H1 (cell line): ENCODE results near the gene TBC1D19. TPM values are rescaled to one million over a fixed set of nuclear protein-coding genes. Genes with fewer than 3 reads are reported as not detected.

Experiments used
- CTCF ChIA-PET: fragments of 300-600 bp; sonication (Branson Sonifier 250); formaldehyde crosslinking; loops from one replicate; lab custom pipeline; 2021; ENCODE audit not compliant: partially characterized antibody; lab: Charles Lee
- POLR2A ChIA-PET: fragments of 300-600 bp; sonication (Branson Sonifier 250); formaldehyde crosslinking; loops from one replicate; lab custom pipeline; 2021; ENCODE audit warnings: inconsistent platforms; ENCODE audit not compliant: partially characterized antibody; lab: Charles Lee
- DNase-seq, 2 experiments: peaks; one replicate each; pipeline versions ENCODE4 v3.0.0 to v3.0.0-alpha.2; 2010 to 2022; ENCODE audit warnings: low spot score in 2 of 2, low read depth in 1 of 2, mixed read lengths in 1 of 2
- FAIRE-seq: peaks from 2 replicates; lab custom pipeline; 2011; peaks lifted over from hg19 to GRCh38; lab: Jason Lieb, UNC
- H2AFZ ChIP-seq: 2 replicates; pipeline ENCODE4 v1.8.1; 2012; ENCODE audit warnings: low read length, inconsistent platforms
- H2AK5ac ChIP-seq: 2 replicates; pipeline ENCODE4 v1.6.1; 2013; ENCODE audit warnings: low read depth, low read length
- H2BK120ac ChIP-seq: replicated peaks from 2 replicates; pipeline ENCODE3; 2013; ENCODE audit warnings: low read depth, low read length, inconsistent platforms
- H2BK12ac ChIP-seq: 2 replicates; pipeline ENCODE4 v1.6.1; 2013; ENCODE audit warnings: low read depth, low read length
- H2BK15ac ChIP-seq: 2 replicates; pipeline ENCODE4 v1.6.1; 2013; ENCODE audit warnings: low read length
- H2BK20ac ChIP-seq: 2 replicates; pipeline ENCODE4 v1.6.1; 2013; ENCODE audit warnings: low read length
- H2BK5ac ChIP-seq: 2 replicates; pipeline ENCODE4 v1.6.1; 2013; ENCODE audit warnings: low read depth, low read length
- H3K14ac ChIP-seq: 2 replicates; pipeline ENCODE4 v1.6.1; 2013; ENCODE audit warnings: inconsistent platforms; ENCODE audit not compliant: insufficient read length
- H3K18ac ChIP-seq: 2 replicates; pipeline ENCODE4 v1.6.1; 2013; ENCODE audit warnings: low read length; ENCODE audit errors: extremely low read depth
- H3K23ac ChIP-seq: 2 replicates; pipeline ENCODE4 v1.6.1; 2013; ENCODE audit warnings: inconsistent platforms; ENCODE audit not compliant: insufficient read length
- H3K23me2 ChIP-seq: 2 replicates; pipeline ENCODE4 v1.6.1; 2013; ENCODE audit warnings: low read depth, low read length
- H3K27ac ChIP-seq: 2 replicates; pipeline ENCODE4 v1.6.1; 2011; ENCODE audit warnings: low read depth, low read length, inconsistent platforms
- H3K27me3 ChIP-seq, 4 experiments: replicated peaks in 1 of 4; 1 replicate in 1 of 4; 2 replicates in 3 of 4; pipeline versions ENCODE4 v1.6.1 to v1.8.1; 2011 to 2013; ENCODE audit warnings: low read length in 3 of 4, mild to moderate bottlenecking in 3 of 4, inconsistent platforms in 2 of 4, mixed read lengths in 2 of 4, moderate library complexity in 1 of 4; ENCODE audit not compliant: control insufficient read depth in 3 of 4, insufficient read depth in 3 of 4; ENCODE audit errors: extremely low read depth in 1 of 4
- H3K36me3 ChIP-seq, 4 experiments: 2 replicates each; pipeline versions ENCODE4 v1.6.1 to v1.8.1; 2011 to 2013; ENCODE audit warnings: mild to moderate bottlenecking in 4 of 4, low read length in 3 of 4, moderate library complexity in 2 of 4, control low read depth in 1 of 4, inconsistent platforms in 1 of 4; ENCODE audit not compliant: insufficient read depth in 4 of 4, control insufficient read depth in 2 of 4
- H3K4ac ChIP-seq: replicated peaks from 2 replicates; pipeline ENCODE3; 2013; ENCODE audit warnings: low read length, low read depth, mixed read lengths, inconsistent platforms; ENCODE audit not compliant: insufficient read length
- H3K4me1 ChIP-seq, 4 experiments: replicated peaks in 1 of 4; 1 replicate in 1 of 4; 2 replicates in 3 of 4; pipeline versions ENCODE4 v1.6.1 to v1.8.1; 2011 to 2013; ENCODE audit warnings: low read length in 3 of 4, inconsistent platforms in 2 of 4, mixed read lengths in 1 of 4; ENCODE audit not compliant: insufficient read depth in 4 of 4, control insufficient read depth in 3 of 4
- H3K4me2 ChIP-seq, 2 experiments: 2 replicates each; pipeline versions ENCODE4 v1.6.1 to v1.8.1; 2011 to 2013; ENCODE audit warnings: low read depth in 2 of 2, low read length in 2 of 2, control low read depth in 1 of 2, inconsistent platforms in 1 of 2, mild to moderate bottlenecking in 1 of 2; ENCODE audit not compliant: insufficient read depth in 1 of 2
- H3K4me3 ChIP-seq, 4 experiments: fragments of 200-600, 300-600 bp in 1 of 4; sonication (generic), shearing (Covaris generic), sonication (Bioruptor Twin) in 1 of 4; 2 replicates each; pipeline versions ENCODE4 v1.5.1 to v1.8.1; 2011 to 2016; ENCODE audit warnings: low read length in 4 of 4, low read depth in 3 of 4, control low read depth in 2 of 4, inconsistent platforms in 2 of 4, mild to moderate bottlenecking in 2 of 4, mixed read lengths in 1 of 4, moderate library complexity in 1 of 4; ENCODE audit not compliant: insufficient read depth in 2 of 4; ENCODE audit errors: extremely low read depth in 1 of 4
- H3K56ac ChIP-seq: replicated peaks from 2 replicates; pipeline ENCODE3; 2013; ENCODE audit warnings: low read depth, mild to moderate bottlenecking, mixed read lengths, low read length, inconsistent platforms; ENCODE audit not compliant: insufficient read length
- H3K79me1 ChIP-seq: 2 replicates; pipeline ENCODE4 v1.6.1; 2013; ENCODE audit warnings: low read depth, low read length, control low read depth
- H3K79me2 ChIP-seq, 2 experiments: 2 replicates each; pipeline versions ENCODE4 v1.6.1 to v1.8.1; 2012 to 2013; ENCODE audit warnings: low read length in 2 of 2, mild to moderate bottlenecking in 2 of 2, inconsistent platforms in 1 of 2; ENCODE audit not compliant: insufficient read depth in 2 of 2, control insufficient read depth in 1 of 2
- H3K9ac ChIP-seq, 4 experiments: replicated peaks in 1 of 4; 1 replicate in 1 of 4; 2 replicates in 3 of 4; pipeline versions ENCODE4 v1.6.1 to v1.8.1; 2011 to 2013; ENCODE audit warnings: low read depth in 3 of 4, low read length in 3 of 4, control low read depth in 2 of 4, mild to moderate bottlenecking in 2 of 4, moderate library complexity in 2 of 4, inconsistent platforms in 1 of 4; ENCODE audit errors: extremely low read depth in 1 of 4
- H3K9me3 ChIP-seq, 2 experiments: 2 replicates each; pipeline versions ENCODE4 v1.6.1 to v1.8.1; 2012 to 2013; ENCODE audit warnings: mild to moderate bottlenecking in 2 of 2, moderate library complexity in 2 of 2, control low read depth in 1 of 2, inconsistent platforms in 1 of 2, low read depth in 1 of 2, low read length in 1 of 2, mixed read lengths in 1 of 2; ENCODE audit not compliant: insufficient read depth in 2 of 2
- H4K20me1 ChIP-seq, 2 experiments: replicated peaks in 1 of 2; 2 replicates each; pipeline versions ENCODE3 to v1.8.1; 2011 to 2013; ENCODE audit warnings: inconsistent platforms in 2 of 2, low read length in 2 of 2, mild to moderate bottlenecking in 1 of 2; ENCODE audit not compliant: insufficient read depth in 2 of 2, control insufficient read depth in 1 of 2
- H4K5ac ChIP-seq: 2 replicates; pipeline ENCODE4 v1.6.1; 2013; ENCODE audit warnings: low read length, low read depth, mixed read lengths, inconsistent platforms; ENCODE audit not compliant: insufficient read length
- H4K8ac ChIP-seq: 2 replicates; pipeline ENCODE4 v1.8.0; 2013; ENCODE audit warnings: mild to moderate bottlenecking, moderate library complexity, low read length, inconsistent platforms; ENCODE audit not compliant: insufficient read depth; ENCODE audit errors: extremely low read depth
- H4K91ac ChIP-seq: replicated peaks from 2 replicates; pipeline ENCODE3; 2013; ENCODE audit warnings: low read length, mixed read lengths, inconsistent platforms; ENCODE audit not compliant: insufficient read length
- CBX8 ChIP-seq: fragments of 300-800, 300-1000 bp; sonication (generic); IDR thresholded peaks from 2 replicates; pipeline ENCODE4 v1.7.1; 2016; ENCODE audit warnings: low read depth, low read length, borderline replicate concordance
- KDM5A ChIP-seq: fragments of 200-600 bp; IDR thresholded peaks from 2 replicates; pipeline ENCODE4 v1.7.1; 2012; ENCODE audit warnings: mild to moderate bottlenecking, low read length, inconsistent platforms, mixed read lengths
- WGBS, 2 experiments: shearing (Covaris generic) in 1 of 2; methylation state at CpG; one replicate each; pipeline versions ENCODE4 v1.1.6 to v1.1.7; 2013 to 2015; ENCODE audit warnings: low lambda C conversion rate in 2 of 2, mixed read lengths in 2 of 2, inconsistent platforms in 1 of 2, low coverage in 1 of 2, missing lambda C conversion rate in 1 of 2; ENCODE audit not compliant: insufficient replicate concordance in 2 of 2, insufficient coverage in 1 of 2, insufficient read length in 1 of 2; ENCODE audit errors: extremely low coverage in 1 of 2, missing lambda C conversion rate in 1 of 2; 5-methylcytosine and 5-hydroxymethylcytosine counted together
- polyA plus RNA-seq, 7 experiments: library from polyadenylated mRNA; depleted of rRNA in 3 of 7; stranded (reverse) in 5 of 7; unstranded in 2 of 7; fragments of >200 nt in 5 of 7; fragments of 200-250 nt in 2 of 7; gene quantifications; 1 replicate in 5 of 7; 2 replicates in 1 of 7; 4 replicates in 1 of 7; pipeline versions ENCODE4 v1.2.1 to v1.2.3, GENCODE V29; 2011 to 2013; ENCODE audit warnings: missing spikeins in 2 of 7, mixed read lengths in 2 of 7
- total RNA-seq: library from RNA; stranded (reverse); fragmentation: NEBNext Ultra II Directional; extraction: Animal tissue kit (Norgen Biotek cat#: 25700); gene quantifications from 2 replicates; pipeline ENCODE4 v1.2.1, GENCODE V29; 2021

The TBC1D19 gene
- total and polyA plus RNA-seq, 2 of the 8 experiments (the other 6 are each of a cell fraction or from before 2014, with no cell fraction given): 1.9 to 3.5 TPM

- H2BK5ac ChIP-seq: no peak overlapping the region
- H2AK5ac ChIP-seq: no peak overlapping the region
- no peak overlapping the region for H3K4me3 ChIP-seq
- H3K4ac ChIP-seq: no peak overlapping the region
- H4K20me1 ChIP-seq: no peaks in the 10 kb centered on the region
- DNase-seq: no peak
- CTCF ChIA-PET: no interaction called here
- no peak for FAIRE-seq
- peaks cover 0 to 2% (median 0%) of the 10 kb centered on the region in 4 experiments; a peak in 1 of 7 replicates for H3K4me1 ChIP-seq
- H2BK15ac ChIP-seq: no peak overlapping the region
- H3K4me2 ChIP-seq: no peak overlapping the region
- no peak overlapping the region for H2BK20ac ChIP-seq
- H3K18ac ChIP-seq: no peak overlapping the region
- H2BK12ac ChIP-seq: no peak overlapping the region
- no peak overlapping the region for H4K91ac ChIP-seq
- H3K79me1 ChIP-seq: no peaks in the 10 kb centered on the region
- H4K5ac ChIP-seq: no peak overlapping the region
- no peak overlapping the region for H2BK120ac ChIP-seq
- H3K36me3 ChIP-seq: no peaks in the 10 kb centered on the region
- no peaks in the 10 kb centered on the region for H3K27me3 ChIP-seq
- no peak overlapping the region for H2AFZ ChIP-seq
- H3K27ac ChIP-seq: no peak overlapping the region
- no peak overlapping the region for H4K8ac ChIP-seq
- POLR2A ChIA-PET: no interaction called here
- H3K79me2 ChIP-seq: no peaks in the 10 kb centered on the region
- no peak overlapping the region for H3K23ac ChIP-seq
- no peak overlapping the region for H3K14ac ChIP-seq
- WGBS, 2 experiments: 86% methylated on average over 3 of the region's 3 CpGs; no CpG with 5 or more reads in 1 of the 2 experiments
- no peak overlapping the region for H3K56ac ChIP-seq
- no peak overlapping the region for H3K9ac ChIP-seq
- no peaks in the 10 kb centered on the region for H3K23me2 ChIP-seq
- TF ChIP-seq KDM5A: no peak
- TF ChIP-seq CBX8: no peak
- H3K9me3 ChIP-seq: no peaks in the 10 kb centered on the region
Measured at GRCh38 chr4:26613735-26614134, 29.9 kb downstream of the TBC1D19 start.
